SK-N-SH treated with all-trans-retinoic acid at 6 μM for 48 hours (cell line): ENCODE results near the gene HMGB2.
A peak's percentile ranks its signal among the peaks of the same experiment; 100 is the strongest.

ENCODE experiments used
- ATAC-seq: fragments of 200-7000 bp; cut with Tn5 transposase; 3 replicates; pipeline ENCODE4 v1.9.1; 2020; ENCODE audit warnings: mild to moderate bottlenecking, moderate library complexity
- ARNTL ChIP-seq: fragments of 450-650 bp; formaldehyde crosslinking; IDR thresholded peaks from 2 replicates; pipeline ENCODE4 v1.5.0; 2020; ENCODE audit warnings: low read depth, mild to moderate bottlenecking, moderate library complexity, borderline replicate concordance
- CSDC2 ChIP-seq: fragments of 250-450 bp; sonication (Bioruptor Pico); IDR thresholded peaks from 2 replicates; pipeline ENCODE4 v1.5.0; 2020; ENCODE audit warnings: mild to moderate bottlenecking, moderate library complexity
- ESRRG ChIP-seq: fragments of 250-450 bp; sonication (Bioruptor Pico); IDR thresholded peaks from 2 replicates; pipeline ENCODE4 v1.6.1; 2021; ENCODE audit warnings: mild to moderate bottlenecking
- GLIS3 ChIP-seq: fragments of 250-450 bp; sonication (Bioruptor Pico); IDR thresholded peaks from 2 replicates; pipeline ENCODE4 v1.5.0; 2020; ENCODE audit warnings: mild to moderate bottlenecking, moderate library complexity
- ISL1 ChIP-seq: fragments of 250-450 bp; sonication (Bioruptor Pico); IDR thresholded peaks from 2 replicates; pipeline ENCODE4 v2.1.2; 2022; ENCODE audit warnings: mild to moderate bottlenecking, moderate library complexity
- OSR1 ChIP-seq: fragments of 250-450 bp; sonication (Bioruptor Pico); IDR thresholded peaks from 2 replicates; pipeline ENCODE4 v1.8.0; 2022; ENCODE audit warnings: moderate library complexity, mild to moderate bottlenecking, inconsistent platforms
- RARB ChIP-seq: fragments of 250-450 bp; sonication (Bioruptor Pico); IDR thresholded peaks from 2 replicates; pipeline ENCODE4 v1.8.0; 2021; ENCODE audit warnings: mild to moderate bottlenecking, moderate library complexity
- TCF4 ChIP-seq: fragments of 250-450 bp; sonication (Bioruptor Pico); IDR thresholded peaks from 2 replicates; pipeline ENCODE4 v1.8.0; 2021; ENCODE audit warnings: mild to moderate bottlenecking, moderate library complexity, borderline replicate concordance
- ZC3H10 ChIP-seq: fragments of 250-450 bp; sonication (Bioruptor Pico); IDR thresholded peaks from 2 replicates; pipeline ENCODE4 v1.5.1; 2021; ENCODE audit warnings: mild to moderate bottlenecking, moderate library complexity
- ZFP3 ChIP-seq: fragments of 250-450 bp; sonication (Bioruptor Pico); IDR thresholded peaks from 2 replicates; pipeline ENCODE4 v1.5.0; 2020; ENCODE audit warnings: mild to moderate bottlenecking, moderate library complexity
- ZNF565 ChIP-seq: fragments of 450-650 bp; formaldehyde crosslinking; conservative IDR thresholded peaks from 2 replicates; pipeline ENCODE4 v1.5.0; 2020; ENCODE audit warnings: low read depth, mild to moderate bottlenecking, moderate library complexity
- ZNF70 ChIP-seq: fragments of 450-650 bp; formaldehyde crosslinking; IDR thresholded peaks from 2 replicates; pipeline ENCODE4 v1.5.0; 2020; ENCODE audit warnings: mild to moderate bottlenecking, moderate library complexity
- ZNF8 ChIP-seq: fragments of 450-650 bp; formaldehyde crosslinking; IDR thresholded peaks from 2 replicates; pipeline ENCODE4 v1.5.0; 2020; ENCODE audit warnings: mild to moderate bottlenecking, moderate library complexity
- TF ChIP-seq, protein P1 (sequence below): fragments of 250-450 bp; sonication (Bioruptor Pico); IDR thresholded peaks from 2 replicates; pipeline ENCODE4 v1.5.1; 2021; ENCODE audit warnings: mild to moderate bottlenecking, moderate library complexity
- TF ChIP-seq, protein P2 (sequence below): fragments of 250-450 bp; sonication (Bioruptor Pico); IDR thresholded peaks from 2 replicates; pipeline ENCODE4 v1.8.0; 2020; ENCODE audit warnings: mild to moderate bottlenecking, moderate library complexity, borderline replicate concordance
- TF ChIP-seq, protein P3 (sequence below): fragments of 250-450 bp; sonication (Bioruptor Pico); IDR thresholded peaks from 2 replicates; pipeline ENCODE4 v1.5.1; 2020; ENCODE audit warnings: low read depth, mild to moderate bottlenecking, moderate library complexity
- TF ChIP-seq, protein P4 (sequence below): fragments of 250-450 bp; sonication (Bioruptor Pico); IDR thresholded peaks from 2 replicates; pipeline ENCODE4 v1.8.0; 2021; ENCODE audit warnings: low read depth, mild to moderate bottlenecking, moderate library complexity, borderline replicate concordance
- TF ChIP-seq, protein P5 (sequence below): fragments of 250-450 bp; sonication (Bioruptor Pico); IDR thresholded peaks from 2 replicates; pipeline ENCODE4 v1.5.0; 2020; ENCODE audit warnings: mild to moderate bottlenecking, moderate library complexity

The HMGB2 gene

DNA sequence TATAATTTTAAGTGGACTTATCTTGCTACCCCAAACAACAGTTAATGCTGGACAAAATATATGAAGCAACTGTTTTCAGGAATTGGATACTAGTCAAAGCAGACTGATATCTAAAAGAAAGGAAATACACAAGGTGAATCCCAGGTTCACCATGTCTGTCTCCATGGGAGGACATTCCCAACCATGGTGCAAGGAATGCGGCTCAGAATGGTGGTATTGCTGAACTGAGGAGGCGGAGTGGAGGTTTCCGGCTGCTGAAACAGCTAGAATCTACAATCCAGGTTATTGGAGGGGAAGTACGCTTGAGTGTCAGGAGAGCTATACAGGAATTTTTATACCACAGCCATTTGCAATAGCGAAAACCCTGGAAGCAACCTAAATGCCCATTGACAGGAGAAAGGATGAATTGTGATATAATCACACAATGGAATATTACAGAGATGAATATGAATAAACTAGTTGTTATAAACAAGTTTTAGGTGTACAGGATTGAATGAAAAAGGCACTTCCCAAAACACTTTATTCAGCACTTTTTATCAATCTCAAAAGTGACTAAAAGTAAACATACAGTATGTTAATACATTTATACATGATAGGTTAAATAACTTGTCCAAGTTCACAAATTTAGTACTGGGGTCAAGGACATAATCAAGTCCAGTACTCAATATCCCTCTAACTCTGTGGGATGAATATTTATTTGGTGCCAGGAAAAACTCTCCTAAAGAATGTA lies 9.0 kb downstream of the HMGB2 start (continued):
- TF ChIP-seq, protein P1, sequence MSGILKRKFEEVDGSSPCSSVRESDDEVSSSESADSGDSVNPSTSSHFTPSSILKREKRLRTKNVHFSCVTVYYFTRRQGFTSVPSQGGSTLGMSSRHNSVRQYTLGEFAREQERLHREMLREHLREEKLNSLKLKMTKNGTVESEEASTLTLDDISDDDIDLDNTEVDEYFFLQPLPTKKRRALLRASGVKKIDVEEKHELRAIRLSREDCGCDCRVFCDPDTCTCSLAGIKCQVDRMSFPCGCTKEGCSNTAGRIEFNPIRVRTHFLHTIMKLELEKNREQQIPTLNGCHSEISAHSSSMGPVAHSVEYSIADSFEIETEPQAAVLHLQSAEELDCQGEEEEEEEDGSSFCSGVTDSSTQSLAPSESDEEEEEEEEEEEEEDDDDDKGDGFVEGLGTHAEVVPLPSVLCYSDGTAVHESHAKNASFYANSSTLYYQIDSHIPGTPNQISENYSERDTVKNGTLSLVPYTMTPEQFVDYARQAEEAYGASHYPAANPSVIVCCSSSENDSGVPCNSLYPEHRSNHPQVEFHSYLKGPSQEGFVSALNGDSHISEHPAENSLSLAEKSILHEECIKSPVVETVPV, result no peak
- no peak for TF ChIP-seq ZNF565 (CRISPR knock-in tag)
- no peak for TF ChIP-seq RARB (CRISPR knock-in tag)
- TF ChIP-seq CSDC2 (CRISPR knock-in tag), result no peak
- TF ChIP-seq ARNTL, result no peak
- TF ChIP-seq ZNF8 (CRISPR knock-in tag), result no peak
- TF ChIP-seq TCF4 (CRISPR knock-in tag), result no peak
- TF ChIP-seq, protein P2, sequence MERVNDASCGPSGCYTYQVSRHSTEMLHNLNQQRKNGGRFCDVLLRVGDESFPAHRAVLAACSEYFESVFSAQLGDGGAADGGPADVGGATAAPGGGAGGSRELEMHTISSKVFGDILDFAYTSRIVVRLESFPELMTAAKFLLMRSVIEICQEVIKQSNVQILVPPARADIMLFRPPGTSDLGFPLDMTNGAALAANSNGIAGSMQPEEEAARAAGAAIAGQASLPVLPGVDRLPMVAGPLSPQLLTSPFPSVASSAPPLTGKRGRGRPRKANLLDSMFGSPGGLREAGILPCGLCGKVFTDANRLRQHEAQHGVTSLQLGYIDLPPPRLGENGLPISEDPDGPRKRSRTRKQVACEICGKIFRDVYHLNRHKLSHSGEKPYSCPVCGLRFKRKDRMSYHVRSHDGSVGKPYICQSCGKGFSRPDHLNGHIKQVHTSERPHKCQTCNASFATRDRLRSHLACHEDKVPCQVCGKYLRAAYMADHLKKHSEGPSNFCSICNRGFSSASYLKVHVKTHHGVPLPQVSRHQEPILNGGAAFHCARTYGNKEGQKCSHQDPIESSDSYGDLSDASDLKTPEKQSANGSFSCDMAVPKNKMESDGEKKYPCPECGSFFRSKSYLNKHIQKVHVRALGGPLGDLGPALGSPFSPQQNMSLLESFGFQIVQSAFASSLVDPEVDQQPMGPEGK, result no peak
- no peak for TF ChIP-seq OSR1 (CRISPR knock-in tag)
- TF ChIP-seq ESRRG (CRISPR knock-in tag), result no peak
- no peak for TF ChIP-seq ISL1 (CRISPR knock-in tag)
- TF ChIP-seq, all 23 proteins: peak for 0

DNA sequence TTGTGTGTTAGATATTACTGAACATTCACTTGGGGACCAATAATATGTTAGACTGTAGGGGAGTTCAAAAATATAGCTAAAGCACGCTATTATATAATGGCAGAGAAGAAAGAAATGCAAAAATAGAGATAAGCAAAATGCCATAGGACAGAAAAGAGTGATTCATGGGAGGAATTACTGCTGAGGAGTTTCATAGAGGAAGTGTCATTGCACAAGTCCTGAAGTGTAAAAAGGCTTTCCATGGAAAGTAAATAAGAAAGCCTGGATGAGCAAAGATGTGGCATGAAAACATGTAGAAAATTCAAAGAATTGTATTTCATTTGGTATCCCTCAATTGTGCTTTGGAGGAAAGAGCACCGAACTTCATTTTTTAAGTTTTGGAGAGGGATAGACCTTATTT lies 14.5 kb downstream of the HMGB2 start:
- TF ChIP-seq, protein P2, result no peak
- TF ChIP-seq ZFP3 (CRISPR knock-in tag) (no peak), ZNF565 (CRISPR knock-in tag) (no peak), ZC3H10 (CRISPR knock-in tag) (no peak), ZNF8 (CRISPR knock-in tag) (no peak), OSR1 (CRISPR knock-in tag) (no peak)
- ATAC-seq, result no peak

DNA sequence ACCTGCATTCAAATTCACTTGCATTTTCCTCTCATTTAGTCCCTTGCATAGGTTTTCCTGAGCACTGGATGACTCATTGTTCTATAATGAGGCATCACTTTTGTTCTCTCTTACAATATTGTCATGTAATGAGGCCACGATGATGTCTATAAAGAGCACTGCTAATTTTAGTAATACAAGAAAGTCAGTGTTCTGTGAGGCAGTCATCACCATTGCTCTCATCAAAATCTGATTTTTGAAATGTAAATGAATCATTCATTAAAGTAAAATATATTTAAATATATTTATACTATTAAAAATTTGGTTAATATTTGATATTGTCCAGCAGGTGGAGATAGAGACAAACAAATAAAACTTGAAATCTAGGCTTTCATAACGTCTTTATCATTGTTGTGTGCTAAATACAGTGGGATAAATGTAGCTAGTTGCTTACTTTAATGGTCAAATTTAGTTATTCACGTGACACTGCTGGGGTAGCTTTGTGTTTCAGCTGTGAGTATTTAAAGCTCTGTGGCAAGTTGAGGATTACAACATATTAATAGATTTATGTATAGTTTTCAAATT lies 15.4 kb downstream of the HMGB2 start:
- TF ChIP-seq, protein P3, sequence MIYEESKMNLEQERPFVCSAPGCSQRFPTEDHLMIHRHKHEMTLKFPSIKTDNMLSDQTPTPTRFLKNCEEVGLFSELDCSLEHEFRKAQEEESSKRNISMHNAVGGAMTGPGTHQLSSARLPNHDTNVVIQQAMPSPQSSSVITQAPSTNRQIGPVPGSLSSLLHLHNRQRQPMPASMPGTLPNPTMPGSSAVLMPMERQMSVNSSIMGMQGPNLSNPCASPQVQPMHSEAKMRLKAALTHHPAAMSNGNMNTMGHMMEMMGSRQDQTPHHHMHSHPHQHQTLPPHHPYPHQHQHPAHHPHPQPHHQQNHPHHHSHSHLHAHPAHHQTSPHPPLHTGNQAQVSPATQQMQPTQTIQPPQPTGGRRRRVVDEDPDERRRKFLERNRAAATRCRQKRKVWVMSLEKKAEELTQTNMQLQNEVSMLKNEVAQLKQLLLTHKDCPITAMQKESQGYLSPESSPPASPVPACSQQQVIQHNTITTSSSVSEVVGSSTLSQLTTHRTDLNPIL, result no peak
- TF ChIP-seq, protein P2, result no peak
- no peak for TF ChIP-seq ZNF70 (CRISPR knock-in tag)
- TF ChIP-seq, protein P4, sequence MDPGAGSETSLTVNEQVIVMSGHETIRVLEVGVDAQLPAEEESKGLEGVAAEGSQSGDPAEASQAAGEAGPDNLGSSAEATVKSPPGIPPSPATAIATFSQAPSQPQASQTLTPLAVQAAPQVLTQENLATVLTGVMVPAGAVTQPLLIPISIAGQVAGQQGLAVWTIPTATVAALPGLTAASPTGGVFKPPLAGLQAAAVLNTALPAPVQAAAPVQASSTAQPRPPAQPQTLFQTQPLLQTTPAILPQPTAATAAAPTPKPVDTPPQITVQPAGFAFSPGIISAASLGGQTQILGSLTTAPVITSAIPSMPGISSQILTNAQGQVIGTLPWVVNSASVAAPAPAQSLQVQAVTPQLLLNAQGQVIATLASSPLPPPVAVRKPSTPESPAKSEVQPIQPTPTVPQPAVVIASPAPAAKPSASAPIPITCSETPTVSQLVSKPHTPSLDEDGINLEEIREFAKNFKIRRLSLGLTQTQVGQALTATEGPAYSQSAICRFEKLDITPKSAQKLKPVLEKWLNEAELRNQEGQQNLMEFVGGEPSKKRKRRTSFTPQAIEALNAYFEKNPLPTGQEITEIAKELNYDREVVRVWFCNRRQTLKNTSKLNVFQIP, result no peak
- no peak for TF ChIP-seq ESRRG (CRISPR knock-in tag)
- no peak for TF ChIP-seq TCF4 (CRISPR knock-in tag)
- TF ChIP-seq ZC3H10 (CRISPR knock-in tag), result no peak
- TF ChIP-seq CSDC2 (CRISPR knock-in tag), result no peak
- TF ChIP-seq, protein P5, sequence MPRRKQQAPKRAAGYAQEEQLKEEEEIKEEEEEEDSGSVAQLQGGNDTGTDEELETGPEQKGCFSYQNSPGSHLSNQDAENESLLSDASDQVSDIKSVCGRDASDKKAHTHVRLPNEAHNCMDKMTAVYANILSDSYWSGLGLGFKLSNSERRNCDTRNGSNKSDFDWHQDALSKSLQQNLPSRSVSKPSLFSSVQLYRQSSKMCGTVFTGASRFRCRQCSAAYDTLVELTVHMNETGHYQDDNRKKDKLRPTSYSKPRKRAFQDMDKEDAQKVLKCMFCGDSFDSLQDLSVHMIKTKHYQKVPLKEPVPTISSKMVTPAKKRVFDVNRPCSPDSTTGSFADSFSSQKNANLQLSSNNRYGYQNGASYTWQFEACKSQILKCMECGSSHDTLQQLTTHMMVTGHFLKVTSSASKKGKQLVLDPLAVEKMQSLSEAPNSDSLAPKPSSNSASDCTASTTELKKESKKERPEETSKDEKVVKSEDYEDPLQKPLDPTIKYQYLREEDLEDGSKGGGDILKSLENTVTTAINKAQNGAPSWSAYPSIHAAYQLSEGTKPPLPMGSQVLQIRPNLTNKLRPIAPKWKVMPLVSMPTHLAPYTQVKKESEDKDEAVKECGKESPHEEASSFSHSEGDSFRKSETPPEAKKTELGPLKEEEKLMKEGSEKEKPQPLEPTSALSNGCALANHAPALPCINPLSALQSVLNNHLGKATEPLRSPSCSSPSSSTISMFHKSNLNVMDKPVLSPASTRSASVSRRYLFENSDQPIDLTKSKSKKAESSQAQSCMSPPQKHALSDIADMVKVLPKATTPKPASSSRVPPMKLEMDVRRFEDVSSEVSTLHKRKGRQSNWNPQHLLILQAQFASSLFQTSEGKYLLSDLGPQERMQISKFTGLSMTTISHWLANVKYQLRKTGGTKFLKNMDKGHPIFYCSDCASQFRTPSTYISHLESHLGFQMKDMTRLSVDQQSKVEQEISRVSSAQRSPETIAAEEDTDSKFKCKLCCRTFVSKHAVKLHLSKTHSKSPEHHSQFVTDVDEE, result no peak
- TF ChIP-seq, protein P1, result no peak
- no peak for TF ChIP-seq RARB (CRISPR knock-in tag)
- TF ChIP-seq ARNTL, result no peak
- TF ChIP-seq ZNF8 (CRISPR knock-in tag), result no peak
- TF ChIP-seq ISL1 (CRISPR knock-in tag), result no peak
- no peak for TF ChIP-seq ZFP3 (CRISPR knock-in tag)
- TF ChIP-seq OSR1 (CRISPR knock-in tag), result no peak
- TF ChIP-seq GLIS3, result no peak
- peak; percentile 67 for ATAC-seq
